Endothelial cell of umbilical vein (primary cell): ENCODE data around the gene NDUFA8. TPM values are rescaled to one million over a fixed set of nuclear protein-coding genes. Genes with fewer than 3 reads are reported as not detected.

Experiments
- BruUV-seq: library from RNA; stranded (reverse); fragments of 400-500 nt; replicated peaks from 2 replicates; lab custom pipeline; 2021; lab: Mats Ljungman, UMichigan
- CTCF ChIA-PET: fragments of 300-600, 350-600 bp; sonication (Branson Sonifier 250); formaldehyde crosslinking; loops from one replicate; lab custom pipeline; 2021; ENCODE audit warnings: antibody characterized with exemption, inconsistent platforms; lab: Charles Lee
- POLR2A ChIA-PET: fragments of 300-600, 350-600 bp; sonication (Branson Sonifier 250); formaldehyde crosslinking; loops from one replicate; lab custom pipeline; 2021; ENCODE audit warnings: antibody characterized with exemption, inconsistent platforms; lab: Charles Lee
- DNase-seq: peaks from one replicate; pipeline ENCODE4 v3.0.0-alpha.2; 2011; ENCODE audit warnings: low read depth, low spot score
- FAIRE-seq: peaks from 2 replicates; lab custom pipeline; 2011; peaks lifted over from hg19 to GRCh38; lab: Jason Lieb, UNC
- H2AFZ ChIP-seq: 2 replicates; pipeline ENCODE4 v1.6.0; 2012; ENCODE audit warnings: low read depth, low read length, control low read depth, inconsistent platforms
- H3K27ac ChIP-seq: 2 replicates; pipeline ENCODE4 v1.5.1; 2011; ENCODE audit warnings: low read depth, mild to moderate bottlenecking, control low read depth, low read length, moderate library complexity; ENCODE audit not compliant: insufficient read depth
- H3K27me3 ChIP-seq, 2 experiments: 2 replicates each; pipeline versions ENCODE4 v1.6.0 to v1.6.1; 2011; ENCODE audit warnings: low read length in 2 of 2, mixed read lengths in 1 of 2; ENCODE audit not compliant: control insufficient read depth in 2 of 2, insufficient read depth in 2 of 2
- H3K36me3 ChIP-seq, 2 experiments: 2 replicates in 1 of 2; 3 replicates in 1 of 2; pipeline ENCODE4 v1.5.1; 2011; ENCODE audit warnings: low read length in 2 of 2, mild to moderate bottlenecking in 1 of 2, moderate library complexity in 1 of 2; ENCODE audit not compliant: control insufficient read depth in 2 of 2, insufficient read depth in 2 of 2; ENCODE audit errors: extremely low read depth in 1 of 2
- H3K4me1 ChIP-seq: 3 replicates; pipeline ENCODE4 v1.5.1; 2011; ENCODE audit warnings: mild to moderate bottlenecking, low read length; ENCODE audit not compliant: control insufficient read depth, insufficient read depth; ENCODE audit errors: extremely low read depth
- H3K4me2 ChIP-seq: 2 replicates; pipeline ENCODE4 v1.6.1; 2011; ENCODE audit warnings: low read length, control low read depth, mixed read lengths; ENCODE audit not compliant: insufficient read depth
- H3K4me3 ChIP-seq, 3 experiments: fragments of 200-600 bp in 1 of 3; sonication (generic), shearing (Covaris generic) in 1 of 3; replicated peaks in 1 of 3; 2 replicates each; pipeline ENCODE4 v1.5.1; 2011 to 2016; ENCODE audit warnings: control low read depth in 3 of 3, low read length in 3 of 3, mild to moderate bottlenecking in 2 of 3, inconsistent platforms in 1 of 3, low read depth in 1 of 3, moderate library complexity in 1 of 3; ENCODE audit not compliant: insufficient read depth in 1 of 3
- H3K79me2 ChIP-seq: 2 replicates; pipeline ENCODE4 v1.6.0; 2012; ENCODE audit warnings: low read length, inconsistent platforms; ENCODE audit not compliant: control insufficient read depth, insufficient read depth
- H3K9ac ChIP-seq: replicated peaks from 2 replicates; pipeline ENCODE3; 2011; ENCODE audit warnings: low read length, control low read depth; ENCODE audit not compliant: insufficient read depth; ENCODE audit errors: extremely low read depth
- H3K9me1 ChIP-seq: replicated peaks from 3 replicates; pipeline ENCODE4 v1.6.0; 2011; ENCODE audit warnings: mild to moderate bottlenecking, low read length; ENCODE audit not compliant: control insufficient read depth, insufficient read depth; ENCODE audit errors: extremely low read depth
- H3K9me3 ChIP-seq: replicated peaks from 2 replicates; pipeline ENCODE4 v1.5.1; 2012; ENCODE audit warnings: low read length, inconsistent platforms; ENCODE audit not compliant: control insufficient read depth, insufficient read depth
- H4K20me1 ChIP-seq: replicated peaks from 2 replicates; pipeline ENCODE3; 2011; ENCODE audit warnings: mild to moderate bottlenecking, low read length; ENCODE audit not compliant: control insufficient read depth, insufficient read depth; ENCODE audit errors: extremely low read depth
- EZH2 ChIP-seq: IDR thresholded peaks from 2 replicates; pipeline ENCODE4 v1.6.1; 2012; ENCODE audit warnings: borderline replicate concordance, low read depth, mild to moderate bottlenecking, moderate library complexity, low read length, inconsistent platforms; ENCODE audit not compliant: severe bottlenecking
- FOS ChIP-seq: IDR thresholded peaks from 2 replicates; pipeline ENCODE4 v1.6.1; 2011; ENCODE audit warnings: mild to moderate bottlenecking, low read length, moderate library complexity, borderline replicate concordance; ENCODE audit not compliant: insufficient read depth
- GATA2 ChIP-seq: IDR thresholded peaks from 2 replicates; pipeline ENCODE4 v1.7.0; 2011; ENCODE audit warnings: low read depth, mild to moderate bottlenecking, moderate library complexity, mixed read lengths, low read length; ENCODE audit not compliant: insufficient read length, insufficient read depth
- JUN ChIP-seq: IDR thresholded peaks from 2 replicates; pipeline ENCODE4 v1.6.1; 2011; ENCODE audit warnings: borderline replicate concordance, low read depth; ENCODE audit not compliant: insufficient read length, insufficient read depth
- MYC ChIP-seq: IDR thresholded peaks from one replicate; pipeline ENCODE4 v1.6.1; 2011; ENCODE audit warnings: mild to moderate bottlenecking, low read depth, low read length
- POLR2A ChIP-seq: IDR thresholded peaks from 2 replicates; pipeline ENCODE4 v1.6.1; 2012; ENCODE audit warnings: low read depth, mild to moderate bottlenecking, control low read depth, low read length
- POLR2AphosphoS5 ChIP-seq: IDR thresholded peaks from 2 replicates; pipeline ENCODE4 v1.6.1; 2012; ENCODE audit warnings: low read depth, mild to moderate bottlenecking, control low read depth, low read length, moderate library complexity; ENCODE audit not compliant: insufficient read depth
- dilution Hi-C: fragments of 300-500 bp; cut with MboI; formaldehyde crosslinking; loops from one replicate; pipeline ENCODE4 v1.15.0; 2019; ENCODE audit warnings: low sequenced_read_pairs; ENCODE audit not compliant: extremely low pct_ligation_motif_present
- intact Hi-C: fragments of 100-400 bp; cut with micrococcal nuclease; formaldehyde crosslinking; loops from one replicate; pipeline ENCODE4 v1.10.0; 2022
- polyA plus RNA-seq, 4 experiments: library from polyadenylated mRNA; depleted of rRNA in 3 of 4; stranded (reverse) in 3 of 4; unstranded in 1 of 4; fragments of >200 nt; gene quantifications; 2 replicates each; pipeline versions ENCODE4 v1.2.1 to v1.2.3, GENCODE V29; 2011 to 2012; ENCODE audit warnings: missing spikeins in 1 of 4
- total RNA-seq: library from RNA; stranded (reverse); gene quantifications from 2 replicates; pipeline ENCODE4 v1.2.3, GENCODE V29; 2021
- TF ChIP-seq, protein P1 (sequence below): IDR thresholded peaks from 2 replicates; pipeline ENCODE4 v1.6.1; 2011; ENCODE audit not compliant: insufficient read depth, insufficient read length
- TF ChIP-seq, protein P2 (sequence below), 2 donors: IDR thresholded peaks; 1 replicate in 1 of 2; 2 replicates in 1 of 2; pipeline ENCODE4 v1.5.1; 2011; ENCODE audit warnings: low read length in 2 of 2, mild to moderate bottlenecking in 2 of 2, moderate library complexity in 2 of 2, control low read depth in 1 of 2, inconsistent platforms in 1 of 2, low read depth in 1 of 2; ENCODE audit not compliant: insufficient read depth in 1 of 2; ENCODE audit errors: extremely low read depth in 1 of 2

NDUFA8 gene
- total and polyA plus RNA-seq, 2 donors (not counting 3 experiments of a cell fraction or from before 2014, with no cell fraction given): 68.2 to 100 TPM

DNA sequence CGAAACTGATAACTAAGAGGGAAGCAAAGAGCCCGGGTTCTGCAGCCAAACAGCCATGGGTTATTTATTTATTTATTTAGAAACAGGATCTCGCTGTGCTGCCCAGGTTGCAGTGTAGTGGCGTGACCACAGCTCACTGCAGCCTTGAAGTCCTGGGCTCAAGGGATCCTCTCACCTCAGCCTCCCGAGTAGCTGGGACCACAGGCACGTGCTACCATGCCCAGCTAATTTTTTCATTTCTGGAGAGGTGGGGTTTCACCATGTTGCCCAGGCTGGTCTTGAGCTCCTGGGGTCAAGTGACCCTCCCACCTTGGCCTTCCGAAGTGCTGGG, 24.1 kb downstream of the NDUFA8 start:
- no peak overlapping the region for H3K4me3 ChIP-seq
- no peaks in the 10 kb centered on the region for H3K27me3 ChIP-seq
- TF ChIP-seq, protein P1, sequence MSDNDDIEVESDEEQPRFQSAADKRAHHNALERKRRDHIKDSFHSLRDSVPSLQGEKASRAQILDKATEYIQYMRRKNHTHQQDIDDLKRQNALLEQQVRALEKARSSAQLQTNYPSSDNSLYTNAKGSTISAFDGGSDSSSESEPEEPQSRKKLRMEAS: no peak
- TF ChIP-seq POLR2A (no peak), EZH2 (no peak), GATA2 (no peak), JUN (no peak), POLR2AphosphoS5 (no peak), MYC (no peak), FOS (no peak)
- TF ChIP-seq, protein P2, sequence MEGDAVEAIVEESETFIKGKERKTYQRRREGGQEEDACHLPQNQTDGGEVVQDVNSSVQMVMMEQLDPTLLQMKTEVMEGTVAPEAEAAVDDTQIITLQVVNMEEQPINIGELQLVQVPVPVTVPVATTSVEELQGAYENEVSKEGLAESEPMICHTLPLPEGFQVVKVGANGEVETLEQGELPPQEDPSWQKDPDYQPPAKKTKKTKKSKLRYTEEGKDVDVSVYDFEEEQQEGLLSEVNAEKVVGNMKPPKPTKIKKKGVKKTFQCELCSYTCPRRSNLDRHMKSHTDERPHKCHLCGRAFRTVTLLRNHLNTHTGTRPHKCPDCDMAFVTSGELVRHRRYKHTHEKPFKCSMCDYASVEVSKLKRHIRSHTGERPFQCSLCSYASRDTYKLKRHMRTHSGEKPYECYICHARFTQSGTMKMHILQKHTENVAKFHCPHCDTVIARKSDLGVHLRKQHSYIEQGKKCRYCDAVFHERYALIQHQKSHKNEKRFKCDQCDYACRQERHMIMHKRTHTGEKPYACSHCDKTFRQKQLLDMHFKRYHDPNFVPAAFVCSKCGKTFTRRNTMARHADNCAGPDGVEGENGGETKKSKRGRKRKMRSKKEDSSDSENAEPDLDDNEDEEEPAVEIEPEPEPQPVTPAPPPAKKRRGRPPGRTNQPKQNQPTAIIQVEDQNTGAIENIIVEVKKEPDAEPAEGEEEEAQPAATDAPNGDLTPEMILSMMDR (IDR thresholded peaks at IDR 0.05; ENCODE audit: extremely low read depth in 1 of 2, insufficient read depth in 1 of 2, low read depth in 1 of 2, low read length in 2 of 2): no peak
- H3K4me1 ChIP-seq: peaks cover 25% of the 10 kb centered on the region
- dilution Hi-C loops (no loop called here), intact Hi-C loops (no loop called here)
- no peak overlapping the region for H3K27ac ChIP-seq
- FAIRE-seq: no peak
- no peaks in the 10 kb centered on the region for H3K79me2 ChIP-seq
- H3K9me3 ChIP-seq: no peaks in the 10 kb centered on the region
- CTCF ChIA-PET: interaction anchor here (1.4 to 6.1 kb wide), 5 partner anchors 9 to 215 kb away, joined by 3 to 73 read pairs (median 25); no protein-coding TSS in a partner anchor
- no peak overlapping the region for H2AFZ ChIP-seq
- H3K36me3 ChIP-seq: no peaks in the 10 kb centered on the region
- no peak overlapping the region for H3K4me2 ChIP-seq
- no peaks in the 10 kb centered on the region for H3K9me1 ChIP-seq
- no peak for DNase-seq
- POLR2A ChIA-PET: no interaction called here
- no peak overlapping the region for H3K9ac ChIP-seq
- no TSS peak for BruUV-seq
- H4K20me1 ChIP-seq: no peaks in the 10 kb centered on the region
